Measurements from ENCODE around the gene MYL5.
"Not testable (repeated sequence)": the region's sequence is repeated elsewhere in the genome, so short reads cannot be mapped to it uniquely, and the experiment has no call there.

Gene MYL5

GRCh38 chr4:635851-636627 is 38.3 kb upstream of the MYL5 start:
- no peak for DNase-seq (ENCODE audit: low spot score)

DNA sequence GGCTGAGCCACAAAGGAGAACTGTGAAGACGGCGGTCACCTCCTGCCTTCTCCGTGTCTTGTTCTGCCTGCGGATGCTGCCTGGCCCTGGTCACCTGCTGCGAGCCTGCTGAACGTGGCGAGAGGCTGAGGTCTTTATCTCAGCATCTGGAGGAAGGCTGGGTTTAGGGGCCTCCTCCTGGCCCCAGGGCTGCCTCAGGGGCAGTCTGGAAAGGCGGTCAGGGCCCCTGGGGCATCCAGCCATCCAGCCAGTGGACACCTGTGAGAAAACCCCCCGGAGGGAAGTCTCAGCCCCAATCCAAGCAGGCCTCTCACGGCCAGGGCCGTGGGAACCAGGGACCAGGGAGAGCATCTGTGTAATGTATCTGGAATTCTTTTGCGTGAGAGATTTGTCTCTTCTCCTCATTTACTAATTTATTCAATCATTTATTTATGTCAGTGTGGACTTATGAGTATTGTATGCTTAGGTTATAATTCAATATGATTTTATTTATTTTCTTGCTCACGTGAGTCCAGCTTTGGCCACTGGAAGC is 37.6 kb upstream of the MYL5 start:
- DNase-seq (ENCODE audit: low spot score): no peak

GRCh38 chr4:637536-638280 is 36.6 kb upstream of the MYL5 start:
- DNase-seq (ENCODE audit: low spot score): no peak

GRCh38 chr4:642366-642765 is 32.0 kb upstream of the MYL5 start:
- DNase-seq (ENCODE audit: low spot score): not testable (repeated sequence)

DNA sequence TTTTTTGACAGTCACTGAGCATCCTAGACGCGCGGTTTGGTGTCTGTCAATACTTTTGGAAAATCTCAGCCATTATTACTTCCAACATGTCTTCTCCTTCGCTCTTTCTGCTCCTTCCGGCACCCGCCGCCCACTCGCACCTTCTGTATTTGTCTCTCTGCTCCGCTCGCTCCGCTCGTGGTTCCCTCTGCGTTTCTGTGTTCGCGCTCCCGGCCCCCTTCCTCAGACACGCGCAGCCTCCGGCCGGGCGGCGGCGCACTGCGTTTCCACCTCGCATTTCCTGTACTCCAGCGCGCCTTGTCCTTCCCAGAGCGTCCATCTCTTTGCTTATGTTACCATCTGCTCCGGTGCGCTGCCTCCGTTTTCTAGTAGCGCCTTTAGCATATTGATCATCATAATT is 27.9 kb upstream of the MYL5 start:
- no peak for DNase-seq (ENCODE audit: low spot score)

- DNase-seq (ENCODE audit: low spot score): no peak
Observed at GRCh38 chr4:647481-647880, 26.9 kb upstream of the MYL5 start.

- DNase-seq (ENCODE audit: low spot score): no peak
Observed at GRCh38 chr4:648579-649292, 25.6 kb upstream of the MYL5 start.

GRCh38 chr4:649293-649625 is 25.1 kb upstream of the MYL5 start:
- no peak for DNase-seq (ENCODE audit: low spot score)

DNA sequence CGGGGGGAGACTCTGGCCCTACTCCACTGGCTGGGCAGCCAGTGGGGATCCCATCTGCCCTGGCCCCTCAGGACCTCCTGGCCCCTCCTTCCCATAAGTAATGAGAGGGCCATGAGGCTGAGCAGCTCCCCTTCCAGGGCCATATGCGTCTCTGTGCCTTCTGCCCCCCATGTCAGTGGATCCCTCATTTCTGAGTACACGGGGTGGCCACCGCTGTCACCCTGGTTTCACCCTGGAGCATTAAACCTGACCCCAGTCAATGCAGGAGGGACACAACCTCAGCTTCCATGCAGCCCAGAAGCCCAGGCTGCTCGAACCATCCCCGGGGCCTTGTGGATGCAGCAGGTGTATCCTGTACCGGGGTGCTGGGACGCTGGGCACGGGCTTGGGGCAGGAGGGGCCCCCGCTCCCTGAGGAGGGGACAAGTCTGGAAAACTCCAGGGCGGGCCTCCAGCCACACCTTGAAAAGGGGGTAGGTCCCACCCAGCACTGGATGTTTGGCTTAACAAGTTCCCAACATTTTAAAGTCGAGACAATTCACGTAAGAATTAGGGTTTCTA is 24.5 kb upstream of the MYL5 start:
- DNase-seq (ENCODE audit: low spot score): no peak

DNA sequence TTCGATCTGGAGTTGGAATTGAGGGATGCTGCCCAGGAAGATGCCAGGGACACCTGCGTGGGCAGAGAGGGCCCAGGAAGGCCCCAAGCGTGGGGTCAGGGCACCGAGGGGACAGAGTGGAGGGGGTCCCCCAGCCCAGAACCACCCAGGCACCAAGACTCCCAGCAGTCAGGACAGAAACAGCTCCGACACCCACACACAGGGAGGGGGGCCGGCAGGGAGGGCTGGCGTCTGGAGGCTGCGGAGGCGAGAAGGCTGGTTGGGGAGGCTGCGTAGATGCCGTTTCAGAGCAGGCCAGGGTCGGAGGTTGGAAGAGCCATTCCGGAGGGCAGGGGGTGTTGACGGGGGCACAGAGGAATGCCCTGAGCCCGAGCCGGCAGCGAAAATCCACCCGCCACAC is 23.9 kb upstream of the MYL5 start:
- DNase-seq (ENCODE audit: low spot score): no peak

- no peak for DNase-seq (ENCODE audit: low spot score)
Observed at GRCh38 chr4:650951-651883, 23.1 kb upstream of the MYL5 start.

- no peak for DNase-seq (ENCODE audit: low spot score)
Observed at GRCh38 chr4:651884-652642, 22.3 kb upstream of the MYL5 start.

DNA sequence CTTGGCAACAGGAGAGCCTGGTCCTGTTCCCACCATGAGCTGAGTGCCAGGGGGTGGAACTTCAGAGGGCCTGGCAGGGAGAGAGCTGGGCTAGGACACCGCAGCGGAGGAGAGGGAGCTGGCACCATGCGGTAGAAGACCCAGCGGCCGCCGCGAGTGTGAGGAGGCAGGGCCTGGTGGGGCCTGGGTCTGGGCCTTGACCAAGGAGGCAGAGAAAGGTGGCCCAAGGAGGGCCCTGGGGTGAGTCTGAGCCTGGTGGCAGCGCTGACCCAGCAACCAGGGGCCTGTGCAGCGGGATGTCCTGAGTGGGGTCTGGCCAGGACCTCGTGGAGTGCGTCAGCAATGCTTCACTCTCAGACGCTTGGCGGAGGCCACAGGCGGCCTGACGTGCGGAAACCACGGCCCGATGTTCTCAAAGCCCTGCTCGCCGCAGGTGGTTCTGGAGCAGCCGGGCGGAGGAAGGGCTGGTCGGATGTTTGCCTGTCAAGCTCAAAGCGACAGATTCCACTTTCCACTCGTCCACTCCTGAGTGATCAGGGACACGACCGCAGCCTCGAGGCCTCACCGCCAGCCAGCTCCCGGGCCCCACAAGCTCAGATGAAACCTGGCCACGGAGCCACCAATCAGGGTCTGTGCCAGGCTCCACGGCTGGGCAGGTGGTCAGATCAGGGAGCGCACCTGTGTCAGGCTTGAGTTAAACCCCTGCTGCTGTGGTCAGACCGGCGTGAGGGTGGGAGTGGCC is 21.1 kb upstream of the MYL5 start:
- no peak for DNase-seq (ENCODE audit: low spot score)

GRCh38 chr4:653831-654502 is 20.4 kb upstream of the MYL5 start:
- DNase-seq (ENCODE audit: low spot score): no peak

GRCh38 chr4:654503-654845 is 19.9 kb upstream of the MYL5 start:
- no peak for DNase-seq (ENCODE audit: low spot score)

DNA sequence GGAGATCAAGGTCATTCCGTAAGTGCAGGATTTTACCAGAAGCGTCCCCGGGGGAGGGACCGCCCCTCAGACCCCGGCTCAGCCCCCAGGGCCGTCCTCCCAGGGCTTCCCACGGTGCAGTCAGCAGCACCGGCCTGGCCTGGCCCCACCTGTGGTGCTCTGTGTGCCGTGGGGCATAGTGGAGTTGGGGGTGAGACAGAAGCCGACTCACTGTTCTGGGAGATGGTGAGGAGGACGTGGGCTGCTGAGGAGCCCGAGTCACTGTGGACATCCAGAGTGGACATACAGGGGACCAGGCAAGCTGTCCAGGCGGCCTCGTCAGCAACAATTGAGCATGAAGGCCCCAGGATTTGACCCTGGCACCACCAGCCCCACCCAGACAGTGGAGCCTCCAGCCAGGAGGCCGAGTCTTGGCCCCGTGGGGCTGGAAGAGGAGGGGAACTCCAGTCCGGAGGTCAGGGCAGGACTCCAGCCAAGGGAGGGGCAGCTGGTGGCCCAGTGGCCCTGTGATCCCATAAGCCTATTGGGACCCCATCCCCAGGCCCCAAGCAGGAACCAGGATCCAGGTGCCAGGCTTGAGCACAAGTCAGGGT is 19.4 kb upstream of the MYL5 start:
- no peak for DNase-seq (ENCODE audit: low spot score)

DNA sequence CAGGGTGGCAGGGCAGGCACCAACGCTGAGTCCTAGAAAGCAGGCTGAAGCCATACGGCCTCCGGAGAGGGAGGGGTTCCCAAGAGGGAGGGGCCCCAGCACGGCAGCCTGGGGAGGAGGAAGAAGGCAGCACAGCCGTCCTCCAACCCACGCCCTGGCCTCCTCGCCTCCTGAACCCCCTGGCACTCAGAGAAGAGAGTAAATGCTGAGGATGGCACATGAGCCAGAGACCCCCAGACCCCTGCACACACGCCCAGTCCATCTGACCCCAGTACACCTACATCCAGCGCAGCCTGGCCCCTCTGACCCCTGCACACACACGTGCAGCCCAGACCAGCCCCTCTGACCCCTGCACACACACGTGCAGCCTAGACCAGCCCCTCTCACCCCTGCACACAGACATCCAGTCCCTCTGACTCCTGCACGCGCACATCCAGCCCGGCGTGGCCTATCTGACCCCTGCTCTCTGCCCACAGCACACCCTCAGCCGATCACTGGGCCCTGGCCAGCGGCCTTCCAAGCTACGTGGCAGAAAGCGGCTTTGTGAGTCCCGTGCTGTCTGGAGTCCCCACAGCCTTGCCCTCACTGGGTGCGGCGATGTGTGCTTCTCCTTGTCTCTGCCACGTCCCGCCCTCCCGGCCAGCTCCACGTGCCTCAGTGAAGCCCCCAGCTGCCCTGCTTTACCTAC is 18.7 kb upstream of the MYL5 start:
- DNase-seq (ENCODE audit: low spot score): no peak

Measured in activated CD4-positive, alpha-beta T cell treated with anti-CD3 and anti-CD28 coated beads, Interleukin-2, Interleukin-4, amounts not matched to agents 100 ng/mL and 50 ng/mL, durations not matched to agents 16 hours and 8 hours (primary cell).